A673 (cell line): ENCODE data around the gene MED27.

Source experiments
- CTCF ChIP-seq: fragments of 300-800, 200-600 bp; sonication (generic); conservative IDR thresholded peaks from 2 replicates; pipeline ENCODE4 v1.5.1; 2017; ENCODE audit warnings: low read depth, mild to moderate bottlenecking, antibody characterized with exemption, low read length, moderate library complexity, mixed read lengths
- EZH2 ChIP-seq: fragments of 200-600 bp; sonication (generic); IDR thresholded peaks from 2 replicates; pipeline ENCODE4 v1.6.1; 2017; ENCODE audit warnings: borderline replicate concordance, low read depth, mild to moderate bottlenecking, mixed read lengths, antibody characterized with exemption, low read length; ENCODE audit not compliant: poor library complexity, severe bottlenecking

DNA sequence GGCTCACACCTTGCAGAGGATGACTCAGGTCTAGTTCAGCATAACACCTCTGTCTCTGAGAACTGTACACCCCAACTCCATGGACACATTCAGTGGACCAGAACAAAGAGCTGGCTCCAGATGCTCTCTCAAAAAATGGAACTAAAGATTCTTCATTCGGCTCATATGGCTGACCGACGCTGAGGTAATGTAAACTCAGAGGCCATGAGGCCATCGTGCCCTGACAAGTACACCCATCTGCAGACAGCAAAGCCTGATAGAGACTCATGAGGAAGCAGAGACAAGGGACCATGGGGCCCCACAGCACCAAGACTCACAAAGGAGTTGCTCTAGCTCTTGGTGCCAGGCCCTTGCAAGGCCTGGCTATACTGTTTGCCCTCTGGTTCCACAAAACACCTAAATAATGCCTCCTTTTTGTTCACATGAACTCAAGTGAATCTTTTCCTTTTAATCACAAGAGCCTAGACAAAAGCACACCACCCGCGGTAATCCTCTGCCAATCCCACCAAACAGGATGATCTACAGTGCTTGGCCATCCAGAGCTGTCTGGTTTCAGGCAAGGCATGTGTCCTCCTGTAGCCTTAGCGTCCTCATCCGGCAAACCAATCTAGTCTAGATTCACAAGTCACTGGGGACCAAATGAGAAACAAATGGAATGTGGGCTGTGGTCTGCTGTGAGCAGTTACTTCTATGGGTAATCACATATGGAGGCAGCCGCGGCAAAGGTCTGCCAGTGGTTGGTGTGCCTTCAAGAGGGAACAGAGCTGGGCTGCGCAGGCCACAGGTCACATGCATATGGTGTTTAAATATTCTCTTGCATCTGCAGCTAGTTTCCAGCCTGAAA is 22.7 kb downstream of the MED27 start:
- TF ChIP-seq CTCF = no peak
- TF ChIP-seq EZH2 = no peak
